A673 (cell line): Measurements from ENCODE around the gene SV2C.

Experiments
- EZH2 ChIP-seq: fragments of 200-600 bp; sonication (generic); IDR thresholded peaks from 2 replicates; pipeline ENCODE4 v1.6.1; 2017; ENCODE audit warnings: borderline replicate concordance, low read depth, mild to moderate bottlenecking, mixed read lengths, antibody characterized with exemption, low read length; ENCODE audit not compliant: poor library complexity, severe bottlenecking
- TF ChIP-seq, protein P1 (sequence below): fragments of 300-800, 200-600 bp; sonication (generic); conservative IDR thresholded peaks from 2 replicates; pipeline ENCODE4 v1.5.1; 2017; ENCODE audit warnings: low read depth, mild to moderate bottlenecking, antibody characterized with exemption, low read length, moderate library complexity, mixed read lengths

DNA sequence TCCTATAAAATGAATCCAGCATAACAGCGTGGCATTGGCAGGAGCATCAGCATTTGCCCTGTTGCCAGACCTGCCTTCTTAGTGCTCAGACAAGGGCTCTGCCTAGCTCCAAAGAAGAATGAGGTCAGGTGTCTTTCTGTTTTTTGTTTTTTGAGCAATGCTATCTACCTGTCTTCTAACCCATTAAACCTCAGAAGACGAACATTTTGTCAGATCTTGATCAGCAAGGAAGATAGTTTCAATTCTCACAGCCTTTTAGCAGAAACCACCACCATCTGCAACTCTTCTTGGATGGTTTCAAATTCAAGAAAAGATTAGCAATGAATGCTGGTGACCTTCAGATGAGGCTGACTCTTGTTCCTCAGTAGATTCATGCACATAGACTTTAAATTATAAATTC lies 216.4 kb downstream of the SV2C start:
- TF ChIP-seq, protein P1, sequence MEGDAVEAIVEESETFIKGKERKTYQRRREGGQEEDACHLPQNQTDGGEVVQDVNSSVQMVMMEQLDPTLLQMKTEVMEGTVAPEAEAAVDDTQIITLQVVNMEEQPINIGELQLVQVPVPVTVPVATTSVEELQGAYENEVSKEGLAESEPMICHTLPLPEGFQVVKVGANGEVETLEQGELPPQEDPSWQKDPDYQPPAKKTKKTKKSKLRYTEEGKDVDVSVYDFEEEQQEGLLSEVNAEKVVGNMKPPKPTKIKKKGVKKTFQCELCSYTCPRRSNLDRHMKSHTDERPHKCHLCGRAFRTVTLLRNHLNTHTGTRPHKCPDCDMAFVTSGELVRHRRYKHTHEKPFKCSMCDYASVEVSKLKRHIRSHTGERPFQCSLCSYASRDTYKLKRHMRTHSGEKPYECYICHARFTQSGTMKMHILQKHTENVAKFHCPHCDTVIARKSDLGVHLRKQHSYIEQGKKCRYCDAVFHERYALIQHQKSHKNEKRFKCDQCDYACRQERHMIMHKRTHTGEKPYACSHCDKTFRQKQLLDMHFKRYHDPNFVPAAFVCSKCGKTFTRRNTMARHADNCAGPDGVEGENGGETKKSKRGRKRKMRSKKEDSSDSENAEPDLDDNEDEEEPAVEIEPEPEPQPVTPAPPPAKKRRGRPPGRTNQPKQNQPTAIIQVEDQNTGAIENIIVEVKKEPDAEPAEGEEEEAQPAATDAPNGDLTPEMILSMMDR = no peak
- no peak for TF ChIP-seq EZH2
